ENCODE results near the gene PIP4K2C.

- TF ChIP-seq CTCF (IDR thresholded peaks at IDR 0.05; ENCODE audit: insufficient read depth, low read length) (no peak), POLR2AphosphoS5 (IDR thresholded peaks at IDR 0.05; ENCODE audit: low read depth) (no peak), GABPA (IDR thresholded peaks at IDR 0.05; ENCODE audit: low read depth) (no peak)
Measured at GRCh38 chr12:57627501-57628279, 36.7 kb downstream of the PIP4K2C start.
